ENCODE results near the gene PCNX1. TPM values are rescaled to one million over a fixed set of nuclear protein-coding genes. Genes with fewer than 3 reads are reported as not detected.

PCNX1 gene
- total RNA-seq, 4 donors from 2014 or later = 41.8 to 83.1 (median 50.5) TPM

GRCh38 chr14:70896317-70896716, 10.9 kb upstream of the PCNX1 start:
- TF ChIP-seq EP300 (IDR thresholded peaks at IDR 0.05) (no peak), CTCF (IDR thresholded peaks at IDR 0.05) (no peak), POLR2A (IDR thresholded peaks at IDR 0.05) (no peak)
- H3K36me3 ChIP-seq = no peaks in the 10 kb centered on the region
- H3K9me3 ChIP-seq = no peaks in the 10 kb centered on the region
- no peaks in the 10 kb centered on the region for H3K4me1 ChIP-seq
- 76 to 82% methylated on average over 1 of the region's 1 CpG for WGBS, 2 donors
- no peak for DNase-seq (ENCODE audit: low spot score in 2 of 2)
- H3K27ac ChIP-seq = no peak overlapping the region
- H3K27me3 ChIP-seq = no peaks in the 10 kb centered on the region
- H3K4me3 ChIP-seq = no peak overlapping the region

GRCh38 chr14:70896981-70897380, 10.3 kb upstream of the PCNX1 start:
- no peak overlapping the region for H3K4me3 ChIP-seq
- H3K27ac ChIP-seq = no peak overlapping the region
- TF ChIP-seq EP300 (IDR thresholded peaks at IDR 0.05) = no peak
- no peak for TF ChIP-seq CTCF (IDR thresholded peaks at IDR 0.05)
- TF ChIP-seq POLR2A (IDR thresholded peaks at IDR 0.05) = no peak
- no peaks in the 10 kb centered on the region for H3K27me3 ChIP-seq
- H3K4me1 ChIP-seq = no peaks in the 10 kb centered on the region
- H3K9me3 ChIP-seq = no peaks in the 10 kb centered on the region
- DNase-seq (ENCODE audit: low spot score in 2 of 2) = no peak
- H3K36me3 ChIP-seq = no peaks in the 10 kb centered on the region
- 93 to 95% methylated on average over 3 of the region's 3 CpGs for WGBS, 2 donors

- Histone ChIP-seq H3K36me3 (no peaks in the 10 kb centered on the region), H3K27me3 (no peaks in the 10 kb centered on the region), H3K27ac (no peak overlapping the region), H3K9me3 (no peaks in the 10 kb centered on the region), H3K4me1 (no peaks in the 10 kb centered on the region), H3K4me3 (no peak overlapping the region)
- DNase-seq (ENCODE audit: low spot score in 2 of 2) = no peak
- WGBS, 2 donors = 64% methylated on average over 2 of the region's 2 CpGs
- TF ChIP-seq POLR2A (IDR thresholded peaks at IDR 0.05) (no peak), CTCF (IDR thresholded peaks at IDR 0.05) (no peak), EP300 (IDR thresholded peaks at IDR 0.05) (no peak)
Measured at GRCh38 chr14:70897464-70897863, 9.8 kb upstream of the PCNX1 start.

- TF ChIP-seq CTCF (IDR thresholded peaks at IDR 0.05) (no peak), POLR2A (IDR thresholded peaks at IDR 0.05) (no peak), EP300 (IDR thresholded peaks at IDR 0.05) (no peak)
- 72 to 77% methylated on average over 3 of the region's 3 CpGs for WGBS, 2 donors
- no peaks in the 10 kb centered on the region for H3K4me1 ChIP-seq
Measured at GRCh38 chr14:70898111-70898745, 9.0 kb upstream of the PCNX1 start.

GRCh38 chr14:70901269-70901668, 6.0 kb upstream of the PCNX1 start:
- H3K27ac ChIP-seq = no peak overlapping the region
- no peak overlapping the region for H3K4me3 ChIP-seq
- no peaks in the 10 kb centered on the region for H3K27me3 ChIP-seq
- peaks cover 0 to 21% (median 14%) of the 10 kb centered on the region in 4 donors for H3K4me1 ChIP-seq
- TF ChIP-seq EP300 (IDR thresholded peaks at IDR 0.05) (no peak), CTCF (IDR thresholded peaks at IDR 0.05) (no peak), POLR2A (IDR thresholded peaks at IDR 0.05) (no peak)
- 52 to 69% methylated on average over 1 of the region's 1 CpG for WGBS, 2 donors
- no peak for DNase-seq (ENCODE audit: low spot score in 2 of 2)
- no peaks in the 10 kb centered on the region for H3K9me3 ChIP-seq
- no peaks in the 10 kb centered on the region for H3K36me3 ChIP-seq

More at GRCh38 chr14:70898111-70898745, 9.0 kb upstream of the PCNX1 start:
- Histone ChIP-seq H3K36me3 (no peaks in the 10 kb centered on the region), H3K4me3 (no peak overlapping the region), H3K9me3 (no peaks in the 10 kb centered on the region), H3K27ac (no peak overlapping the region), H3K27me3 (no peaks in the 10 kb centered on the region)
- DNase-seq (ENCODE audit: low spot score in 2 of 2) = no peak

Data from tibial nerve (tissue), 4 donors.